Thymus (tissue), 14 donors: ENCODE data around the gene NKX2-1. TPM values are rescaled to one million over a fixed set of nuclear protein-coding genes. Genes with fewer than 3 reads are reported as not detected.
"Not testable (repeated sequence)": the region's sequence is repeated elsewhere in the genome, so short reads cannot be mapped to it uniquely, and the experiment has no call there.

Experiments used
- DNase-seq, 9 donors: peaks; one replicate each; pipeline ENCODE4 v3.0.0-alpha.2; 2013; ENCODE audit warnings: low spot score in 9 of 9, low read depth in 6 of 9, missing footprints in 1 of 9
- H3K27ac ChIP-seq, 2 donors: one replicate each; pipeline ENCODE4 v1.5.1; 2013; ENCODE audit warnings: control low read depth in 1 of 2, low read depth in 1 of 2, low read length in 1 of 2, mild to moderate bottlenecking in 1 of 2, moderate library complexity in 1 of 2
- H3K27me3 ChIP-seq, 2 donors: one replicate each; pipeline ENCODE4 v1.5.1; 2013; ENCODE audit warnings: low read length in 1 of 2; ENCODE audit not compliant: control insufficient read depth in 2 of 2, insufficient read depth in 1 of 2
- H3K36me3 ChIP-seq, 2 donors: one replicate each; pipeline ENCODE4 v1.5.1; 2013; ENCODE audit warnings: low read length in 1 of 2, mild to moderate bottlenecking in 1 of 2, moderate library complexity in 1 of 2; ENCODE audit not compliant: control insufficient read depth in 2 of 2, insufficient read depth in 2 of 2
- H3K4me1 ChIP-seq, 2 donors: one replicate each; pipeline ENCODE4 v1.5.1; 2013; ENCODE audit warnings: low read length in 2 of 2; ENCODE audit not compliant: control insufficient read depth in 2 of 2, insufficient read depth in 2 of 2
- H3K4me3 ChIP-seq, 2 donors: one replicate each; pipeline ENCODE4 v1.5.1; 2013; ENCODE audit warnings: low read length in 2 of 2, control low read depth in 1 of 2, mild to moderate bottlenecking in 1 of 2
- H3K9me3 ChIP-seq, 2 donors: one replicate each; pipeline ENCODE4 v1.5.1; 2013; ENCODE audit warnings: low read length in 1 of 2, mild to moderate bottlenecking in 1 of 2; ENCODE audit not compliant: control insufficient read depth in 2 of 2, insufficient read depth in 1 of 2
- WGBS: extraction: QIAGEN DNeasy Blood & Tissue Kit; methylation state at CpG from one replicate; pipeline ENCODE4 v1.1.7; 2013; 5-methylcytosine and 5-hydroxymethylcytosine counted together
- long read RNA-seq, 10 donors: transcript quantifications; one replicate each; lab custom pipeline, GENCODE V29; 2026
- polyA plus RNA-seq: library from polyadenylated mRNA; stranded (reverse); fragments of 200-250 nt; gene quantifications from one replicate; pipeline ENCODE4 v1.2.3, GENCODE V29; 2013
- total RNA-seq: library from RNA; stranded (reverse); fragments of 120-200 nt; gene quantifications from one replicate; pipeline ENCODE4 v1.2.4, GENCODE V29; 2013
- donor health status: healthy.

The NKX2-1 gene
- not detected for total RNA-seq
- 0.02 TPM for polyA plus RNA-seq
- long read RNA-seq, donor 1: 0 reads
- long read RNA-seq, donor 2: 0 reads
- long read RNA-seq, donor 3: 0 reads
- long read RNA-seq, donor 4: 0 reads
- long read RNA-seq, donor 5: 0 reads
- long read RNA-seq, donor 6: 0 reads
- long read RNA-seq, donor 7: 0 reads
- long read RNA-seq, donor 8: 0 reads
- long read RNA-seq, donor 9: 0 reads
- long read RNA-seq, donor 10: 0 reads

DNA sequence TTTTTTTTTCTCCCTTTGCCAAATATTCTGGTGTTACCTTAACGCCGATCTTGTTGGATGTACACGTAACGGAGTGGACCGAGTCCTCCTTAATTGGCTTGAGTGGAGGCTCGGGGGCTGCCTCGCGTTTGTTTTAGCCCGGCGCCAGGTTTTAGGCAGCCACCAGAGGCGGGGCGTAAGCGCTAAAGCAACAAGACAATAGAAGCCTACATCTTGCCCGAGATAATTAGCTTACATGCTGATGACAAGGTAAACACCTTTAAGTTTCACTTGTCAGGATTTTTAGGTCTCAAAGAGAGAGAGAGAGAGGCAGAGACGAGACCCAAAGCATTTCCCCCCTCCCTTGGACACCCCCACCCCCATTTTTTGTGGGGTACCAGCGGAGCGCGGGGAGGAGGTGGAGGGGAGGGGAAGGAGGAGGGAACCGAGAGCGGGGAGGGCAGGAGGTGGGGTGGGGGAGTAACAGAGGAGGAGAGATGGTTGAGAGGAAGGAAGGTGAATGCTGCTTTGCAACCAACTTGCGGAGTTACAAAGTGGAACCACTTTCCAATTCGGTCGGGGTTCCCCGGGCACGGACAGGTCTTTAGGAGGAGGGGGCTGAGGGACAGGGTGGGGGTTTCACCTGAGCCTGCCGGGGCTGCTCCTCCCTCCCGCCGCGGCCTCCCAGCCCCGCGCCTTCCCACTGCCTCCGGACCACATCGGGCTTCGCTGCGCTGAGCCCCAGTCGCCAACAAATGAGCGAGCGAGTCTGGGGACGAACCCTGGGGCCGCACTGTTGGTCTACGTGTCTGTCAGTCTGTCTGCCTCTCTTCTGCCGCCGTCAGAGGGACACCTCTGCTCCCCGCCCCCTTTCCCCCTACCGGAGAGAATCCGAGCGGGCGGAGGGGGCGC, at the start of gene NKX2-1:
Gene NKX2-1 (minus strand): TSS at position 802 of the 891 bp plus-strand sequence. CDS start 103 bp downstream, at position 699.
- no peaks in the 10 kb centered on the region for H3K9me3 ChIP-seq
- peaks cover 96 to 98% of the 10 kb centered on the region in 2 donors for H3K27me3 ChIP-seq
- H3K4me1 ChIP-seq: no peaks in the 10 kb centered on the region
- H3K36me3 ChIP-seq: no peaks in the 10 kb centered on the region
- H3K27ac ChIP-seq: no peak within 1 kb of the TSS
- DNase-seq: no peak
- WGBS: 4% methylated on average over 49 of the region's 49 CpGs
- H3K4me3 ChIP-seq: no peak within 1 kb of the TSS

DNA sequence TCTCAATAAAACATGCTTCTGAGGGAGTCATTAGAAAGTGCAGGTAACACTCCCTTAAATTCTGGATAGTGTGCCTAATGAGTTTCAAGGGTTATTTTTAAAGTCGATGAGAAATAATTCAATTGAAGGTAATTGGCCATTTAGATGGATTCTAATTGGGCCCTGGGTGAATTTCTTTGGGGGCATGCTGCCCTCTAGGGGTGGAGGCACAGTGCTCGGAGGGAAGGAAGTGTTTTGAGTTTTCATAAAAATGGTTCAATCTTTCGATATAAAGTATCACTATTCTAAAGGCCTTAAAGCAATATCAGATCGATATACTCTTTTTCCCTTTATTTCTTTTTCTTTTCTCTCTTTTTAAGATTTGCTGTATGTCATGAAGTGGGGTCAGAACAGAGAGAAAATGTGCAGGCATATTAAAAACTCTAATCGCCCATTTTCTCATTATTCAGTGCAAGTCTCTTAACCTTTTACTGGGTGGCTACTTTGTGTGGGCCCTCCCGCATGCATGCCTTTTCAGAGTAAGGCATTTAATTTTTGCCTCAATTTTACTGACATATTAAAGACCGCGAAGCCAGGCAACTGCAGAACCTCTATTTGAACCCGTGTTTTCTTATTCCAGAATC, 36.9 kb upstream of the NKX2-1 start:
- Histone ChIP-seq H3K36me3 (no peaks in the 10 kb centered on the region), H3K27ac (no peak overlapping the region), H3K4me1 (no peaks in the 10 kb centered on the region), H3K27me3 (no peaks in the 10 kb centered on the region), H3K4me3 (no peak overlapping the region), H3K9me3 (no peaks in the 10 kb centered on the region)
- peak in 1 of 9 donors; percentile 2 for DNase-seq
- 67% methylated on average over 9 of the region's 9 CpGs for WGBS

DNA sequence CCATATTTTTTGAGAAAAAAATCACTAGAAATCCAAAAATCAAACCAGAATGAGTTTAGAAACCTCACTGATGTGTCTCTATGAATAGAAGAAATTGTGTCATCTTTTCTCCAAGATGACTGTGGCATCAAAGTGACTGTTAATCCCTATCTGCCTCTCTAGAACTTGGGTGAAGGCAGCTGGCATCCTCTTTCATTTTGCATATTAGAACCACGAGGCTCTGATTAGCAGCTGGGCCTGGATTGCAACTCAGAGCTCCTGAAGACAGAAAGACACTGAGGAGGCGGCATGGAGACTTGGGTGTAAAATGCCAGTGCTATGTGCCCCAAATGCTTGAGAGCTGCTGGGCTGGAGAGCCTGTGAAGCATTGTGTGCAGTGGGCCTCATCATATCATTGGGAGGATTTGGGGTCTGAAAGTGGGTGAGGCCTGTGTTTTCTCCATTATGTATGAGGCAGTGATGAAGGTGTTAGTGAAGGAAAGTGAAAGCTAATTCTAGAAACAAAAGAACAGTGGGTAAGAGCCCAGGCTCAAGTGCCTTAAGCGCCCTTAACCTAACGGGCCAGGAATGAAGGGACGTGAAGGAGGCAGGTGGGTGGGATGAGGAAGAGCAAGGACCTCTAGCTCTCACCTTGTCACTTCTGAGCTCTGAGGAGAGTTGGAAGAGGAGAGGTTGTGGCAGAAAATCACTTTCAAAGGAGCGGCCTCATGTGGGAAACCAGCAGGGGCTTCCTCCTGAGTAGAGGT, 36.1 kb upstream of the NKX2-1 start:
- Histone ChIP-seq H3K9me3 (no peaks in the 10 kb centered on the region), H3K27me3 (no peaks in the 10 kb centered on the region), H3K4me3 (no peak overlapping the region), H3K4me1 (no peaks in the 10 kb centered on the region), H3K36me3 (no peaks in the 10 kb centered on the region), H3K27ac (no peak overlapping the region)
- DNase-seq: no peak
- WGBS: 88% methylated on average over 6 of the region's 6 CpGs

DNA sequence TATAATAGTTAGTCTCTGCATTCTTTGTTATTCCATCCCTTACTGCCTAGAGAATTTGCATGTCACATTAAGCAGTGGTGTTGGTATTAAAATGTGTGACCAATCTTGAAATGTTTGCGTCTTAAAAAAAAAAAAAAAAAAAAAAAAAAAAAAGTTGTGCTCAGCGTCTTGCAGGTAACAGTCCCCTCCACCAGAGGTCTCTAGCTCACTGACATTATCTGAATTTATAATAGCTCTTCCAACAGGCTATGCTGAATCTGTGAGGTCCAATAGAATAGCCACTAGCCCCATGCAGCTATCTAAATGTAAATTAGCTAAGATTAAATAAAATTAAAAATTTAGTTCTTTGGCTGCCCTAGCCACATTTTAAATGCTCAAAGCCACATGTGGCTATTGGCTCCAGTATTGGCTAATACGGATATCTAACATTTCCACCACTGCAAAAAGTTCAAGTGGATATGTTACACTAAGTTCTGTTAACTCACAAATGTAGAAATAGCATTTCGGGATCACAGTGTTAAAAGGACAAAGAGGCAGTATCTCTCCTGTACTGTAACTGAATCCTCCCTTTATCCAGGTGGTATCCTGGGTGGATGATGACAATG, 33.7 kb upstream of the NKX2-1 start:
- Histone ChIP-seq H3K4me3 (no peak overlapping the region), H3K9me3 (no peaks in the 10 kb centered on the region), H3K27me3 (no peaks in the 10 kb centered on the region), H3K27ac (no peak overlapping the region), H3K36me3 (no peaks in the 10 kb centered on the region), H3K4me1 (no peaks in the 10 kb centered on the region)
- DNase-seq: peak in 2 of 9 donors; percentile 2 to 8
- 47% methylated on average over 4 of the region's 4 CpGs for WGBS

DNA sequence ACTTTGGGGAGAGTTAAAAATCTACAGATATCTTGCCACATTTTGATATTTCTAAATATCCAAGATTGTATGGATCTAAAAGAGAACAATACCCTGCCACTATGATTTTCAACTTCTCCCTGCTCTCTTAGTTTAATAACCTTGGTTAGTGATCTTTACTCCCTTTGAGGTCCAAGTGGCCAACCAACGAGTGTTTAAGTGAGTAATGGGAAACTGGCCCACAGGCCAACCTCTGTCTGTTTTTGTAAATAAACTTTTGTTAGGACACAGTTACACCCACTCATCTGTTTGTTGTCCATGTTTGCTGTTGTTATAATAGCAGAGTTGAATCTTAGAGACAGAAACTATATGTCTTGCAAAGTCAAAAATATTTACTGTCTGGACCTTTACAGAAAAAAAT, 30.9 kb upstream of the NKX2-1 start:
- WGBS: 67% methylated on average over 1 of the region's 1 CpG
- H3K27me3 ChIP-seq: no peaks in the 10 kb centered on the region
- no peaks in the 10 kb centered on the region for H3K36me3 ChIP-seq
- H3K4me1 ChIP-seq: no peaks in the 10 kb centered on the region
- DNase-seq: no peak
- no peak overlapping the region for H3K4me3 ChIP-seq
- H3K27ac ChIP-seq: no peak overlapping the region
- no peaks in the 10 kb centered on the region for H3K9me3 ChIP-seq

DNA sequence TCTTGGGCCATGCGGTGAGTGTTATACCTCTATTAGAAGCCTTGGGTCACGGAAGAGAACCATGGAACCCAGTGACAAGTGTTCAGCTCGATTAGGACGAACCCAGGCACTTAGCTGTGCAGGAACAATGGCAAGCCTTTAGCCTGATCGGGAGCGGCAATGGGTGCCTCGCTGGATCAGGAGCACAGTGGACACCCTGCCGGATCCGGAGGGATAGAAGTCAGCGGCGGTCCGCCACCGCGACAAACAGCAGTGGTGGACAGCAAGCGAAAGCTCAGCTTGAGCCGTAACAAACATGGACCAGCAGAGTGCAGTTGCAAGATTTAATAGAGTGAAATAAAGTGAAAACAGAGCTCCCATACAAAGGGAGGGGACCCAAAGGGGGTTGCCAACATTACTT, 24.2 kb upstream of the NKX2-1 start:
- H3K4me1 ChIP-seq, H3K27me3 ChIP-seq, H3K4me3 ChIP-seq, H3K36me3 ChIP-seq, H3K27ac ChIP-seq, DNase-seq, H3K9me3 ChIP-seq: not testable (repeated sequence)
- WGBS: 97% methylated on average over 16 of the region's 16 CpGs

DNA sequence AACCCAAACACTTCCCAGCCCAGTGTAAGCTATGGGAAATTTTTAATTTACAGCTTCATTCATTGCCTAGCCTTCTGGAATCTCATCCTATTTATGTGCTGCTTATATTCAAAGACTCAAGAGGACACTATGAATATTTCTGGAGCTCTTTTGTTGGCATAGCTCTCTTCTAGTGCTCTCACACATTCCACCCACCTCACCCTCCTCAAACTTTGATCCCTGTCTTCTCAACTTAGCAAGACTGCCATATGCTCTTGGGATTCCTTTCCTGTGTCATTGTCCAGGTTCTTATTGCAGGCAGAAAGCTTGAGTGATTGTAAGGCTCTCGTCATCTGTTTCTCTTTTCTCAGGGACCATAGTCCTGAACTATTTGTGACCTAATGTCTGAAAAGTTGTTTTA, 18.0 kb upstream of the NKX2-1 start:
- Histone ChIP-seq H3K4me3 (no peak overlapping the region), H3K36me3 (no peaks in the 10 kb centered on the region), H3K27ac (no peak overlapping the region), H3K4me1 (no peaks in the 10 kb centered on the region), H3K9me3 (no peaks in the 10 kb centered on the region), H3K27me3 (no peaks in the 10 kb centered on the region)
- WGBS: 93% methylated on average over 1 of the region's 1 CpG
- no peak for DNase-seq

DNA sequence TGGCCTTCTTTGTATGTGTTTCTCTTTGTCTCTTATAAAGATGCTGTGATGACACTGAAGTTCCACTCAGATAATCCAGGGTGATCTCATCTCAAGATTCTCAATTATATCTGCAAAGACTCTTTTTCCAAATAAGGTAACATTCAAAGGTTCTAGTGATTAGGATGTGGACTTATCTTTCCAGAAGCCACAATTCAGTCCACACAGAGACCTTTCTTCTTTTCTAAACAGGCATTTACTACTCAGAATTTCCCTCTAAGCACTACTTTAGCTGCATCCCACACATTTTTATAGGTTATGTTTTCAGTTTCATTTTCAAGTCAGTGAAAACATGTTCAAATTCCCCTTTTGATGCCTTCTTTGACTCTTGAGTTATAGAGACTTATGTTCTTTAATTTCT, 9.0 kb upstream of the NKX2-1 start:
- H3K27me3 ChIP-seq: peaks cover 24 to 41% of the 10 kb centered on the region in 2 donors
- no peak for DNase-seq
- H3K9me3 ChIP-seq: peaks cover 0 to 5% of the 10 kb centered on the region in 2 donors

More for the DNA sequence above, 9.0 kb upstream of the NKX2-1 start:
- H3K27ac ChIP-seq: no peak overlapping the region
- no peaks in the 10 kb centered on the region for H3K36me3 ChIP-seq
- no peak overlapping the region for H3K4me3 ChIP-seq
- H3K4me1 ChIP-seq: no peaks in the 10 kb centered on the region
